ENCODE measurements around the gene XRN1. TPM values are rescaled to one million over a fixed set of nuclear protein-coding genes. Genes with fewer than 3 reads are reported as not detected.

XRN1 gene
- total RNA-seq, 1 experiment from 2014 or later: 45.3 TPM

- H3F3A ChIP-seq (ENCODE audit: insufficient read depth, low read depth): no peaks in the 10 kb centered on the region
- no peaks in the 10 kb centered on the region for H3K79me2 ChIP-seq (ENCODE audit: low read depth)
- POLR2A ChIA-PET (ENCODE audit: unreplicated experiment): no interaction called here
- H3K4me1 ChIP-seq (replicated peaks; ENCODE audit: insufficient read depth): no peaks in the 10 kb centered on the region
- H4K20me1 ChIP-seq (ENCODE audit: insufficient read depth): no peaks in the 10 kb centered on the region
- no peaks in the 10 kb centered on the region for H3K27me3 ChIP-seq (ENCODE audit: insufficient read depth, low read depth)
- no peak overlapping the region for H3K4me3 ChIP-seq
- CTCF ChIA-PET: no interaction called here
- H3K27ac ChIP-seq: no peak overlapping the region
- H3K4me2 ChIP-seq: no peak overlapping the region
- peaks cover 38% of the 10 kb centered on the region for H3K36me3 ChIP-seq (ENCODE audit: low read depth)
- intact Hi-C loops (cut with micrococcal nuclease; ENCODE audit: unreplicated experiment): no loop called here
- H3K9me2 ChIP-seq (ENCODE audit: insufficient read depth): no peaks in the 10 kb centered on the region
- DNase-seq: no peak
- BruUV-seq (replicated peaks): no TSS peak
- TF ChIP-seq EZH2 (IDR thresholded peaks at IDR 0.05; ENCODE audit: low read depth) (no peak), CTCF (conservative IDR thresholded peaks at IDR 0.05) (no peak)
- H3K9me3 ChIP-seq (ENCODE audit: insufficient read depth, low read depth): no peaks in the 10 kb centered on the region
- H2AFZ ChIP-seq: no peak overlapping the region
Observed at GRCh38 chr3:142492184-142492583, 44.3 kb upstream of the XRN1 start.

GRCh38 chr3:142489572-142490323, 41.9 kb upstream of the XRN1 start:
- Histone ChIP-seq H3K36me3 (ENCODE audit: low read depth) (peaks cover 37% of the 10 kb centered on the region; the same call in 1 of the 2 replicates), H3K4me3 (no peak overlapping the region), H3K27ac (no peak overlapping the region), H4K20me1 (ENCODE audit: insufficient read depth) (no peaks in the 10 kb centered on the region), H3K27me3 (ENCODE audit: insufficient read depth, low read depth) (no peaks in the 10 kb centered on the region), H3F3A (ENCODE audit: insufficient read depth, low read depth) (no peaks in the 10 kb centered on the region), H3K79me2 (ENCODE audit: low read depth) (no peaks in the 10 kb centered on the region), H2AFZ (no peak overlapping the region), H3K9me2 (ENCODE audit: insufficient read depth) (no peaks in the 10 kb centered on the region), H3K9me3 (ENCODE audit: insufficient read depth, low read depth) (no peaks in the 10 kb centered on the region), H3K4me2 (no peak overlapping the region), H3K4me1 (replicated peaks; ENCODE audit: insufficient read depth) (no peaks in the 10 kb centered on the region)
- TF ChIP-seq CTCF (conservative IDR thresholded peaks at IDR 0.05) (no peak), EZH2 (IDR thresholded peaks at IDR 0.05; ENCODE audit: low read depth) (no peak)
- CTCF ChIA-PET: no interaction called here
- peak in 1 of 2 experiments; percentile 48 for DNase-seq
- BruUV-seq (replicated peaks): no TSS peak
- intact Hi-C loops (cut with micrococcal nuclease; ENCODE audit: unreplicated experiment): no loop called here
- POLR2A ChIA-PET (ENCODE audit: unreplicated experiment): no interaction called here

- Histone ChIP-seq H3K27ac (no peak overlapping the region), H3K27me3 (ENCODE audit: insufficient read depth, low read depth) (no peaks in the 10 kb centered on the region), H2AFZ (no peak overlapping the region), H3K4me3 (no peak overlapping the region), H3K9me3 (ENCODE audit: insufficient read depth, low read depth) (peaks cover 14% of the 10 kb centered on the region), H3K4me1 (replicated peaks; ENCODE audit: insufficient read depth) (no peaks in the 10 kb centered on the region), H4K20me1 (ENCODE audit: insufficient read depth) (no peaks in the 10 kb centered on the region), H3K79me2 (ENCODE audit: low read depth) (no peaks in the 10 kb centered on the region), H3K9me2 (ENCODE audit: insufficient read depth) (no peaks in the 10 kb centered on the region), H3K4me2 (no peak overlapping the region), H3K36me3 (ENCODE audit: low read depth) (peaks cover 37% of the 10 kb centered on the region), H3F3A (ENCODE audit: insufficient read depth, low read depth) (no peaks in the 10 kb centered on the region)
- intact Hi-C loops (cut with micrococcal nuclease; ENCODE audit: unreplicated experiment): no loop called here
- no peak for DNase-seq
- BruUV-seq (replicated peaks): no TSS peak
- TF ChIP-seq CTCF (conservative IDR thresholded peaks at IDR 0.05) (no peak), EZH2 (IDR thresholded peaks at IDR 0.05; ENCODE audit: low read depth) (no peak)
- CTCF ChIA-PET: interaction anchor here (0.5 kb wide), 2 partner anchors 141 to 626 kb away, joined by 3 to 4 read pairs; no protein-coding TSS in a partner anchor
- POLR2A ChIA-PET (ENCODE audit: unreplicated experiment): no interaction called here
Observed at GRCh38 chr3:142484912-142485435, 37.1 kb upstream of the XRN1 start.

All from PC-9 (cell line).